Keratinocyte (primary cell): ENCODE data around the gene GSS. TPM values are rescaled to one million over a fixed set of nuclear protein-coding genes. Genes with fewer than 3 reads are reported as not detected.
"Not testable (repeated sequence)": the region's sequence is repeated elsewhere in the genome, so short reads cannot be mapped to it uniquely, and the experiment has no call there.

Experiments used
- DNase-seq: peaks from one replicate; pipeline ENCODE4 v3.0.0-alpha.2; 2011; ENCODE audit warnings: low read depth, missing footprints, low spot score
- FAIRE-seq: peaks from 2 replicates; lab custom pipeline; 2011; peaks lifted over from hg19 to GRCh38; lab: Jason Lieb, UNC
- H2AFZ ChIP-seq: 2 replicates; pipeline ENCODE4 v1.6.0; 2012; ENCODE audit warnings: low read length, control low read depth, inconsistent platforms; ENCODE audit not compliant: control insufficient read depth
- H3K27ac ChIP-seq: 2 replicates; pipeline ENCODE4 v1.5.1; 2011; ENCODE audit warnings: low read length; ENCODE audit not compliant: control insufficient read depth, insufficient read depth
- H3K27me3 ChIP-seq: 3 replicates; pipeline ENCODE4 v1.6.0; 2011; ENCODE audit warnings: low read length; ENCODE audit not compliant: control insufficient read depth, insufficient read depth; ENCODE audit errors: extremely low read depth
- H3K36me3 ChIP-seq, 2 experiments: 2 replicates in 1 of 2; 3 replicates in 1 of 2; pipeline ENCODE4 v1.5.1; 2011; ENCODE audit warnings: low read length in 2 of 2, mild to moderate bottlenecking in 1 of 2; ENCODE audit not compliant: control insufficient read depth in 2 of 2, insufficient read depth in 2 of 2; ENCODE audit errors: extremely low read depth in 1 of 2
- H3K4me1 ChIP-seq: 3 replicates; pipeline ENCODE4 v1.5.1; 2011; ENCODE audit warnings: low read length; ENCODE audit not compliant: control insufficient read depth, insufficient read depth; ENCODE audit errors: extremely low read depth
- H3K4me2 ChIP-seq: 3 replicates; pipeline ENCODE4 v1.6.0; 2011; ENCODE audit warnings: low read depth, low read length; ENCODE audit not compliant: control insufficient read depth, insufficient read depth; ENCODE audit errors: extremely low read depth
- H3K4me3 ChIP-seq, 3 experiments: fragments of 200-600 bp in 1 of 3; sonication (generic) in 1 of 3; 2 replicates in 2 of 3; 3 replicates in 1 of 3; pipeline ENCODE4 v1.5.1; 2011 to 2016; ENCODE audit warnings: low read length in 3 of 3, mild to moderate bottlenecking in 3 of 3, control low read depth in 2 of 3, inconsistent platforms in 1 of 3, low read depth in 1 of 3, mixed read lengths in 1 of 3, mixed run types in 1 of 3, moderate library complexity in 1 of 3; ENCODE audit not compliant: control insufficient read depth in 2 of 3, insufficient read depth in 2 of 3; ENCODE audit errors: extremely low read depth in 1 of 3
- H3K79me2 ChIP-seq: 2 replicates; pipeline ENCODE4 v1.6.0; 2012; ENCODE audit warnings: low read length; ENCODE audit not compliant: control insufficient read depth, insufficient read depth
- H3K9ac ChIP-seq: 3 replicates; pipeline ENCODE4 v1.6.0; 2011; ENCODE audit warnings: low read length; ENCODE audit not compliant: control insufficient read depth, insufficient read depth; ENCODE audit errors: extremely low read depth
- H3K9me1 ChIP-seq: 3 replicates; pipeline ENCODE4 v1.6.0; 2011; ENCODE audit warnings: low read length; ENCODE audit not compliant: control insufficient read depth, insufficient read depth; ENCODE audit errors: extremely low read depth
- H3K9me3 ChIP-seq: 2 replicates; pipeline ENCODE4 v1.5.1; 2012; ENCODE audit warnings: low read depth, low read length; ENCODE audit not compliant: control insufficient read depth
- H4K20me1 ChIP-seq: 3 replicates; pipeline ENCODE4 v1.6.0; 2011; ENCODE audit warnings: low read length; ENCODE audit not compliant: control insufficient read depth, insufficient read depth; ENCODE audit errors: extremely low read depth
- EZH2 ChIP-seq: IDR thresholded peaks from one replicate; pipeline ENCODE4 v1.6.1; 2012; ENCODE audit warnings: inconsistent platforms, mild to moderate bottlenecking, low read length, moderate library complexity
- dilution Hi-C: fragments of 300-500 bp; cut with MboI; formaldehyde crosslinking; loops from one replicate; pipeline ENCODE4 v1.7.0; 2020; ENCODE audit warnings: low sequenced_read_pairs; ENCODE audit not compliant: extremely low pct_ligation_motif_present
- polyA plus RNA-seq, 5 experiments: library from polyadenylated mRNA; depleted of rRNA in 3 of 5; stranded (reverse) in 3 of 5; stranded (forward) in 1 of 5; unstranded in 1 of 5; fragments of >200 nt; gene quantifications; 1 replicate in 1 of 5; 2 replicates in 3 of 5; 3 replicates in 1 of 5; pipeline versions ENCODE4 v1.2.1 to v1.2.3, GENCODE V29; 2011 to 2012; ENCODE audit warnings: missing spikeins in 2 of 5, low read depth in 1 of 5, low replicate concordance in 1 of 5
- TF ChIP-seq, protein P1 (sequence below), 3 experiments: IDR thresholded peaks in 1 of 3; conservative IDR thresholded peaks in 1 of 3; optimal IDR thresholded peaks in 1 of 3; 2 replicates in 2 of 3; 3 replicates in 1 of 3; pipeline versions ENCODE3 to v1.5.1; 2011; ENCODE audit warnings: low read length in 3 of 3, mild to moderate bottlenecking in 3 of 3, moderate library complexity in 2 of 3, control low read depth in 1 of 3, inconsistent platforms in 1 of 3; ENCODE audit not compliant: insufficient read depth in 2 of 3; ENCODE audit errors: extremely low read depth in 1 of 3

Gene GSS
- polyA plus RNA-seq, 1 donor (not counting 4 experiments of a cell fraction or from before 2014, with no cell fraction given), result 101 TPM

DNA sequence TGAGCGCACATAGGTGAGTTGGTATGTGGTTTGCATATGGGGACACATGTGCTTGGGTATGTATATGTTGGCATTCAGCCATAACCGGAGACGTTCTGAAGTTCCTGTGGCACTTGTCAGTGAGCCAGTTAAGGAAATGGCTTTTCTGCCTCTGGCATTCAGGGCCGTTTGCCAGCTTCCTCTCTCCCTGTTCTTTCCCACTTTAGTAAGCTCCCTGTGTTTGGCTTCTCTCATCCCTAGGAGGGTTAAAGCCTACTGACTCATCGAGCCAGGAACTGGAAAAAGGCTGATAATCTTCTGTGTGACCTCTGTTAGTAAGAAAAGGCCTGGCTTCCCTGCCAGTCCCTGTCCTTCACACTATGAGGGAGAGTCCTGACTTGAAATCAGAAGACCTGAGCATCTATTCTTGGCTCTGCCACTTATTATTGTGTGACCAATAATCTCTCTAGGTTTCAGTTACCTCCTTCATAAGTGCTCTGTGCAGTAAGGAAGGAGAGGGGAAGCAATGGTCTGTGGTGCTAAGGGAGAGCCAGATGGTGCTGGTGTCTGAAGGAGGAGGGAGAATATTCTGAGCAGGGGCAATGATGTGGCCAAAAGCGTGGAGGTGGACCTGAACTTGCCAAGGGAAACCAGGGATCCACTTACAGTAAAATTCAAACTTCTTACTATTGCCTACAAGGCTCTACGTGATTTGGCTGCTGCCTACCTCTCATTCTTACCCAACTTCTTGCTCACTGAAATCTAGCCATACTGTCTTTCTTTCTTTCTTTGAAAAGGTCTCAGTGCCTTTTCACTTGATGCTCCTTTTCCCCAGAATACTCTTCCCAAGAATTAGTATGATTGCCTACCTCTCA, 47.8 kb downstream of the GSS start:
- peak overlapping the region; percentile 3 for H3K9ac ChIP-seq
- H3K4me2 ChIP-seq, result peak overlapping the region; percentile 65
- H3K27me3 ChIP-seq, result no peaks in the 10 kb centered on the region
- FAIRE-seq (peak; percentile 92), DNase-seq (peak; percentile 91)
- dilution Hi-C loops, result no loop called here
- no peak overlapping the region for H2AFZ ChIP-seq
- TF ChIP-seq, protein P1, sequence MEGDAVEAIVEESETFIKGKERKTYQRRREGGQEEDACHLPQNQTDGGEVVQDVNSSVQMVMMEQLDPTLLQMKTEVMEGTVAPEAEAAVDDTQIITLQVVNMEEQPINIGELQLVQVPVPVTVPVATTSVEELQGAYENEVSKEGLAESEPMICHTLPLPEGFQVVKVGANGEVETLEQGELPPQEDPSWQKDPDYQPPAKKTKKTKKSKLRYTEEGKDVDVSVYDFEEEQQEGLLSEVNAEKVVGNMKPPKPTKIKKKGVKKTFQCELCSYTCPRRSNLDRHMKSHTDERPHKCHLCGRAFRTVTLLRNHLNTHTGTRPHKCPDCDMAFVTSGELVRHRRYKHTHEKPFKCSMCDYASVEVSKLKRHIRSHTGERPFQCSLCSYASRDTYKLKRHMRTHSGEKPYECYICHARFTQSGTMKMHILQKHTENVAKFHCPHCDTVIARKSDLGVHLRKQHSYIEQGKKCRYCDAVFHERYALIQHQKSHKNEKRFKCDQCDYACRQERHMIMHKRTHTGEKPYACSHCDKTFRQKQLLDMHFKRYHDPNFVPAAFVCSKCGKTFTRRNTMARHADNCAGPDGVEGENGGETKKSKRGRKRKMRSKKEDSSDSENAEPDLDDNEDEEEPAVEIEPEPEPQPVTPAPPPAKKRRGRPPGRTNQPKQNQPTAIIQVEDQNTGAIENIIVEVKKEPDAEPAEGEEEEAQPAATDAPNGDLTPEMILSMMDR (optimal IDR thresholded peaks at IDR 0.05 in 1 of 3, IDR thresholded peaks at IDR 0.05 in 1 of 3, conservative IDR thresholded peaks at IDR 0.05 in 1 of 3; ENCODE audit: extremely low read depth in 1 of 3, insufficient read depth in 2 of 3, low read length in 3 of 3), result no peak
- TF ChIP-seq EZH2, result no peak
- peak overlapping the region; percentile 46 for H3K27ac ChIP-seq
- peaks cover 15% of the 10 kb centered on the region for H3K4me1 ChIP-seq
- peaks cover 3% of the 10 kb centered on the region for H3K79me2 ChIP-seq
- H3K9me1 ChIP-seq, result peaks cover 4% of the 10 kb centered on the region
- no peak overlapping the region for H3K4me3 ChIP-seq
- peaks cover 6% of the 10 kb centered on the region for H4K20me1 ChIP-seq
- H3K9me3 ChIP-seq, result no peaks in the 10 kb centered on the region
- peaks cover 2 to 20% of the 10 kb centered on the region in 2 experiments for H3K36me3 ChIP-seq

DNA sequence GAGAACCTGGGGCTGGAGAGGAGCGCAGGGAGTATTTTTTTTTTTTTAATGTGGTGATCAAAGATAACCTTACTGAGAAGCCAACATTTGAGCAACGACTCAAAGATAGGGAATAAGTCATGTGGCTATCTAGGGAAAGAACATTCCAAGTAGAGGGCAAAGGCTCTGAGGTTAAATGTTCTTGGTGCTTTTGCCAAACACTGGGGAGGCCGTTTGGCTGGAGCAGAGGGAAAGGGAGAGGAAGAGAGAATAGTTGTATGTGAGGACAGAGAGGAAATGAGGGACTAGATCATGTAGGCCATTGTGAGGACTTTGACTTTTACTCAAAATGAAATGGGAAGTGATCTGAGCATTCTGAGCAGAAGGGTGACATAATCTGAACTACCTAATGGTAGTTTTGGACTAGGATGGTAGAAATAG, 51.4 kb downstream of the GSS start:
- Histone ChIP-seq H4K20me1 (peaks cover 6% of the 10 kb centered on the region), H2AFZ (no peak overlapping the region), H3K36me3 (peaks cover 3 to 13% of the 10 kb centered on the region in 2 experiments), H3K27ac (no peak overlapping the region), H3K4me2 (no peak overlapping the region), H3K4me1 (peaks cover 20% of the 10 kb centered on the region), H3K4me3 (no peak overlapping the region), H3K9me1 (peaks cover 4% of the 10 kb centered on the region), H3K9me3 (no peaks in the 10 kb centered on the region), H3K27me3 (no peaks in the 10 kb centered on the region), H3K79me2 (peaks cover 3% of the 10 kb centered on the region), H3K9ac (no peak overlapping the region)
- TF ChIP-seq EZH2, result no peak
- TF ChIP-seq, protein P1 (optimal IDR thresholded peaks at IDR 0.05 in 1 of 3, IDR thresholded peaks at IDR 0.05 in 1 of 3, conservative IDR thresholded peaks at IDR 0.05 in 1 of 3; ENCODE audit: extremely low read depth in 1 of 3, insufficient read depth in 2 of 3, low read length in 3 of 3), result no peak
- DNase-seq (no peak), FAIRE-seq (no peak)
- dilution Hi-C loops, result no loop called here

DNA sequence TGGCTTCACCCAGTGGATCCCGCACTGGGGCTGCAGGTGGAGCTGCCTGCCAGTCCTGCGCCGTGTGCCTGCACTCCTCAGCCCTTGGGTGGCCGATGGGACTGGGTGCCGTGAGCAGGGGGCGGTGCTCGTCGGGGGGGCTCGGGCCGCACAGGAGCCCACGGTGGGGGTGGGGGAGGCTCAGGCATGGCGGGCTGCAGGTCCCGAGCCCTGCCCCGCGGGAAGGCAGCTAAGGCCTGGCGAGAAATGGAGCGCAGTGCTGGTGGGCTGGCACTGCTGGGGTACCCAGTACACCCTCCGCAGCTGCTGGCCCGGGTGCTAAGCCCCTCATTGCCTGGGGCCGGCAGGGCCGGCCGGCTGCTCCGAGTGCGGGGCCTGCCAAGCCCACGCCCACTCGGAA, 56.9 kb downstream of the GSS start:
- H3K27ac ChIP-seq, H3K9ac ChIP-seq, dilution Hi-C loops, H3K4me1 ChIP-seq, H4K20me1 ChIP-seq, H3K4me2 ChIP-seq, H3K27me3 ChIP-seq, FAIRE-seq, H3K9me1 ChIP-seq, DNase-seq, H3K36me3 ChIP-seq, H3K9me3 ChIP-seq, H2AFZ ChIP-seq, H3K4me3 ChIP-seq: not testable (repeated sequence)
- peaks cover 12% of the 10 kb centered on the region for H3K79me2 ChIP-seq
